B cell (primary cell): ENCODE results near the gene CPLX1.

Source experiments
- EZH2 ChIP-seq: IDR thresholded peaks from 2 replicates; pipeline ENCODE4 v1.6.1; 2012; ENCODE audit warnings: borderline replicate concordance, low read depth, mild to moderate bottlenecking, moderate library complexity, low read length; ENCODE audit not compliant: insufficient read depth, poor library complexity, severe bottlenecking
- TF ChIP-seq, protein P1 (sequence below): fragments of 200-600 bp; IDR thresholded peaks from one replicate; pipeline ENCODE4 v1.8.0; 2022; ENCODE audit warnings: antibody characterized with exemption, mild to moderate bottlenecking

DNA sequence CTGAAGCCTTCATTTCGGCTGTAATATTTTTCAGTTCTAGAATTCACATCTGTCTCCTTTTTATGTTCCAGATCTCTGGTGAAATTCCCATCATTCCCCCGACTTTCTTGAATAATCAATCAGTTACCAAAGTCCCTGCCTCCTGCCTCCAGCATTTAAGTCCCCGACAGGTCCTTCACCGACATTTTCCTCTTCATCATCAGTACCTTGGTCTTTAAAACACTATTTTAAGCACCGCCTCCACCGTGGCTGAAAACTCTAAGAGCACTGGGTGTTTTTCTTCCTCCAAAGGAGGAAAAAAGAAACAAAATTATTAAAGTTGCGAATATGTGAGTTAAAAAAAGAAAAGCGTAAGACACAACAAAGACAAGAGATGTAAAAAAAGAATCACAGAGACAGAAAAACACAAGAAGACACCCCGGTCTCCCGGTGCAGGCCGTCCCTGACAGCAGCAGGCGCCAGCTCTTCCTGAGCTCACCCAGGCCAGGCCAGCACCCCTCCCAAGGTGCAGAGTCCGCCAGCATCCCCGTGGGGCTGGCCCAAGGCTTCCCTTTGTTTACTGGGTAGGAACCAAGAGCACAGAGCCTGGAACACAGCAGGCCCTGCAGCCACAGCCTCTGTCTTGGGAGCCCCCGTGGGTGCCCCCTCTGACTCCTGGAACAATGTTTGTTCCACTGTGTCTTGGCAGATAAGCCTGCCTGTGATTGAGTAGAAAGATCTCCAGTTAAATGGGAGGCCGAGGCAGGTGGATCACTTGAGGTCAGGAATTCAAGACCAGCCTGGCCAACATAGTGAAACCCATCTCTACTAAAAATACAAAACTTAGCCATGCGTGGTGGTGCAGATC lies 49.3 kb upstream of the CPLX1 start:
- TF ChIP-seq, protein P1, sequence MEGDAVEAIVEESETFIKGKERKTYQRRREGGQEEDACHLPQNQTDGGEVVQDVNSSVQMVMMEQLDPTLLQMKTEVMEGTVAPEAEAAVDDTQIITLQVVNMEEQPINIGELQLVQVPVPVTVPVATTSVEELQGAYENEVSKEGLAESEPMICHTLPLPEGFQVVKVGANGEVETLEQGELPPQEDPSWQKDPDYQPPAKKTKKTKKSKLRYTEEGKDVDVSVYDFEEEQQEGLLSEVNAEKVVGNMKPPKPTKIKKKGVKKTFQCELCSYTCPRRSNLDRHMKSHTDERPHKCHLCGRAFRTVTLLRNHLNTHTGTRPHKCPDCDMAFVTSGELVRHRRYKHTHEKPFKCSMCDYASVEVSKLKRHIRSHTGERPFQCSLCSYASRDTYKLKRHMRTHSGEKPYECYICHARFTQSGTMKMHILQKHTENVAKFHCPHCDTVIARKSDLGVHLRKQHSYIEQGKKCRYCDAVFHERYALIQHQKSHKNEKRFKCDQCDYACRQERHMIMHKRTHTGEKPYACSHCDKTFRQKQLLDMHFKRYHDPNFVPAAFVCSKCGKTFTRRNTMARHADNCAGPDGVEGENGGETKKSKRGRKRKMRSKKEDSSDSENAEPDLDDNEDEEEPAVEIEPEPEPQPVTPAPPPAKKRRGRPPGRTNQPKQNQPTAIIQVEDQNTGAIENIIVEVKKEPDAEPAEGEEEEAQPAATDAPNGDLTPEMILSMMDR = no peak
- no peak for TF ChIP-seq EZH2
